OCI-LY7 (cell line): ENCODE data around the gene SCN1B. TPM values are rescaled to one million over a fixed set of nuclear protein-coding genes. Genes with fewer than 3 reads are reported as not detected.

Experiments
- BruUV-seq: library from RNA; stranded (reverse); fragments of 400-500 nt; replicated peaks from 2 replicates; lab custom pipeline; 2021; lab: Mats Ljungman, UMichigan
- CTCF ChIA-PET: fragments of 300-600 bp; sonication (Branson Sonifier 250); formaldehyde crosslinking; loops from one replicate; lab custom pipeline; 2022; ENCODE audit warnings: antibody characterized with exemption; ENCODE audit not compliant: unreplicated experiment; lab: Charles Lee
- POLR2A ChIA-PET: fragments of 300-600 bp; sonication (Branson Sonifier 250); formaldehyde crosslinking; loops from one replicate; lab custom pipeline; 2022; ENCODE audit warnings: antibody characterized with exemption; lab: Charles Lee
- DNase-seq: peaks from one replicate; pipeline ENCODE4 v3.0.0-alpha.2; 2015; ENCODE audit warnings: low spot score
- H2AFZ ChIP-seq: fragments of 200-600 bp; sonication (generic), shearing (Covaris generic); 2 replicates; pipeline ENCODE4 v1.6.1; 2014; ENCODE audit warnings: mild to moderate bottlenecking, antibody characterized with exemption, low read length, moderate library complexity
- H3K27ac ChIP-seq: fragments of 200-600 bp; sonication (generic); 2 replicates; pipeline ENCODE4 v1.5.1; 2014; ENCODE audit warnings: mixed run types, low read depth, mild to moderate bottlenecking, moderate library complexity, low read length, inconsistent platforms; ENCODE audit not compliant: poor library complexity, severe bottlenecking
- H3K36me3 ChIP-seq: fragments of 200-600 bp; sonication (generic); 2 replicates; pipeline ENCODE4 v1.6.1; 2014; ENCODE audit warnings: mild to moderate bottlenecking, antibody characterized with exemption, low read length, moderate library complexity, mixed read lengths; ENCODE audit not compliant: insufficient read depth
- H3K4me1 ChIP-seq: fragments of 200-600 bp; sonication (generic); 2 replicates; pipeline ENCODE4 v1.5.1; 2014; ENCODE audit warnings: mild to moderate bottlenecking, low read length; ENCODE audit not compliant: insufficient read depth, poor library complexity, severe bottlenecking
- H3K4me2 ChIP-seq: fragments of 200-600 bp; sonication (generic); 2 replicates; pipeline ENCODE4 v1.6.1; 2014; ENCODE audit warnings: mild to moderate bottlenecking, low read length
- H3K4me3 ChIP-seq: fragments of 200-600 bp; sonication (generic); 2 replicates; pipeline ENCODE4 v1.5.1; 2014; ENCODE audit warnings: mild to moderate bottlenecking, low read depth, low read length; ENCODE audit not compliant: poor library complexity, severe bottlenecking
- H3K79me2 ChIP-seq: fragments of 200-600 bp; sonication (generic); 2 replicates; pipeline ENCODE4 v1.6.1; 2016; ENCODE audit warnings: low read depth, mild to moderate bottlenecking, low read length, moderate library complexity, mixed read lengths; ENCODE audit not compliant: insufficient read depth
- H3K9me2 ChIP-seq: fragments of 200-600 bp; sonication (generic); 2 replicates; pipeline ENCODE4 v1.6.1; 2016; ENCODE audit warnings: mild to moderate bottlenecking, low read length, mixed read lengths; ENCODE audit not compliant: insufficient read depth
- H3K9me3 ChIP-seq: fragments of 200-600 bp; sonication (generic); 2 replicates; pipeline ENCODE4 v1.6.1; 2014; ENCODE audit warnings: mild to moderate bottlenecking, mixed run types, low read length, mixed read lengths
- H4K20me1 ChIP-seq: fragments of 200-600 bp; sonication (generic); 2 replicates; pipeline ENCODE4 v1.6.1; 2014; ENCODE audit warnings: mild to moderate bottlenecking, antibody characterized with exemption, low read length, moderate library complexity, mixed read lengths; ENCODE audit not compliant: insufficient read depth
- EZH2phosphoT487 ChIP-seq: fragments of 200-600 bp; sonication (generic); IDR thresholded peaks from 2 replicates; pipeline ENCODE4 v1.6.1; 2018; ENCODE audit warnings: low read depth, borderline replicate concordance, mild to moderate bottlenecking, mixed run types, antibody characterized with exemption, low read length, moderate library complexity, mixed read lengths
- intact Hi-C: fragments of 100-400 bp; cut with micrococcal nuclease; formaldehyde crosslinking; loops from one replicate; pipeline ENCODE4 v1.10.0; 2022; ENCODE audit not compliant: unreplicated experiment
- total RNA-seq, 2 experiments: library from RNA; depleted of rRNA in 1 of 2; stranded (reverse); fragments of >200 nt in 1 of 2; shearing (Covaris generic) in 1 of 2; gene quantifications; 2 replicates each; pipeline ENCODE4 v1.2.3, GENCODE V29; 2014 to 2022
- TF ChIP-seq, protein P1 (sequence below): fragments of 200-600 bp; sonication (generic); conservative IDR thresholded peaks from 2 replicates; pipeline ENCODE4 v1.5.1; 2014; ENCODE audit warnings: mild to moderate bottlenecking, antibody characterized with exemption, low read length, moderate library complexity, mixed read lengths

SCN1B gene
- total RNA-seq, 2 experiments from 2014 or later: 0.41 to 3.1 TPM

DNA sequence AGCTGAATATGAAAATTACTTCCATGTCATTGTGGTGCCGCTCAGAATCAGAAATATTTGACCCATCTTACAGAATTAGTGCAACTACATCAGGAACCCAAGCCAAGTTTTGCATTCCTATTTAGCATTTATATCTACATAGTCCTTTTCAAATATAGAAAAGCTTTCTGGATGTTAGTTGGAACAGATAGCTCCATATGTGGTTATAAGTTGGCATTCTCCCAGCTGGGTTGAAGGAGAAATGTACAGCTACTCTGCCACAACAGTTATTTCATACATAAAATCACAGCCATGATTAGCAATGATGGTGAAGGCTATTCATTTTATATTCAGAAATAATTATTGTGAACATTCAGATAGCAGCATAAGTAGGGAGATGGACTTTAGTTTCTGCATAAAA is 39.4 kb downstream of the SCN1B start:
- Histone ChIP-seq H3K36me3 (no peaks in the 10 kb centered on the region; the same call in 1 of the 2 replicates), H3K79me2 (no peaks in the 10 kb centered on the region), H4K20me1 (no peaks in the 10 kb centered on the region), H3K9me2 (no peaks in the 10 kb centered on the region), H3K9me3 (peaks cover 12% of the 10 kb centered on the region; the same call in 1 of the 2 replicates), H3K27ac (peak overlapping the region; percentile 39), H3K4me1 (peaks cover 40% of the 10 kb centered on the region), H3K4me3 (no peak overlapping the region), H3K4me2 (peak overlapping the region; percentile 35), H2AFZ (peak overlapping the region; percentile 66; the same call in 1 of the 2 replicates)
- no peak for DNase-seq
- TF ChIP-seq, protein P1, sequence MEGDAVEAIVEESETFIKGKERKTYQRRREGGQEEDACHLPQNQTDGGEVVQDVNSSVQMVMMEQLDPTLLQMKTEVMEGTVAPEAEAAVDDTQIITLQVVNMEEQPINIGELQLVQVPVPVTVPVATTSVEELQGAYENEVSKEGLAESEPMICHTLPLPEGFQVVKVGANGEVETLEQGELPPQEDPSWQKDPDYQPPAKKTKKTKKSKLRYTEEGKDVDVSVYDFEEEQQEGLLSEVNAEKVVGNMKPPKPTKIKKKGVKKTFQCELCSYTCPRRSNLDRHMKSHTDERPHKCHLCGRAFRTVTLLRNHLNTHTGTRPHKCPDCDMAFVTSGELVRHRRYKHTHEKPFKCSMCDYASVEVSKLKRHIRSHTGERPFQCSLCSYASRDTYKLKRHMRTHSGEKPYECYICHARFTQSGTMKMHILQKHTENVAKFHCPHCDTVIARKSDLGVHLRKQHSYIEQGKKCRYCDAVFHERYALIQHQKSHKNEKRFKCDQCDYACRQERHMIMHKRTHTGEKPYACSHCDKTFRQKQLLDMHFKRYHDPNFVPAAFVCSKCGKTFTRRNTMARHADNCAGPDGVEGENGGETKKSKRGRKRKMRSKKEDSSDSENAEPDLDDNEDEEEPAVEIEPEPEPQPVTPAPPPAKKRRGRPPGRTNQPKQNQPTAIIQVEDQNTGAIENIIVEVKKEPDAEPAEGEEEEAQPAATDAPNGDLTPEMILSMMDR: no peak
- TF ChIP-seq EZH2phosphoT487: no peak
- POLR2A ChIA-PET: interaction anchor here (0.7 to 2.4 kb wide), 10 partner anchors 10 to 67 kb away, joined by 3 to 33 read pairs (median 5); no protein-coding TSS in a partner anchor
- intact Hi-C loops: no loop called here
- CTCF ChIA-PET: interaction anchor here (0.6 to 1.0 kb wide), 4 partner anchors 16 to 71 kb away, joined by 3 to 8 read pairs (median 4); no protein-coding TSS in a partner anchor
- BruUV-seq: no TSS peak

DNA sequence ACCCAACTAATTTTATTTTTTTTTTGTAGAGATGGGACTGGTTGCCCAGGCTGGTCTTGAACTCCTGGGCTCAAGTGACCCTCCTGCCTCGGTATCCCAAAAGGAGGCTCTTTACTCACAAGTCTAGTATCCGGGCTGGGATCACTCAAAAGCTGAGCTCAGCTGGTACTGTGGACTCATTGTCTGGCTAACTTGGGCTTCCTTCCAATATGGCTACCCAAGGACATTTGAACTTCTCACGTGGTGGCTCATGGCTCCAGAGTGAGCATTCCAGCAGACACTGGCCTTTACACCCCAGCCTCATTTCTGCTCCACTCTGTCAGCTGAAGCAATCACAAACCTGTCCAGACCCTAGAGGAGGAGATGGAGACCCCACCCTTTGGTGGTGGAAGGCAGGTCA is 40.2 kb downstream of the SCN1B start:
- H3K4me1 ChIP-seq: peaks cover 40% of the 10 kb centered on the region
- TF ChIP-seq, protein P1: no peak
- TF ChIP-seq EZH2phosphoT487: no peak
- H3K9me2 ChIP-seq: no peaks in the 10 kb centered on the region
- no peak overlapping the region for H3K4me3 ChIP-seq
- no peak overlapping the region for H2AFZ ChIP-seq
- no peaks in the 10 kb centered on the region for H4K20me1 ChIP-seq
- no peak overlapping the region for H3K4me2 ChIP-seq
- DNase-seq: no peak
- H3K79me2 ChIP-seq: no peaks in the 10 kb centered on the region
- H3K27ac ChIP-seq: no peak overlapping the region
- H3K36me3 ChIP-seq: no peaks in the 10 kb centered on the region; the same call in 1 of the 2 replicates
- BruUV-seq: no TSS peak
- peaks cover 12% of the 10 kb centered on the region; the same call in 1 of the 2 replicates for H3K9me3 ChIP-seq
- intact Hi-C loops: no loop called here
- CTCF ChIA-PET: no interaction called here
- POLR2A ChIA-PET: interaction anchor here (0.6 to 2.4 kb wide), 9 partner anchors 11 to 66 kb away, joined by 3 to 33 read pairs (median 5); no protein-coding TSS in a partner anchor

DNA sequence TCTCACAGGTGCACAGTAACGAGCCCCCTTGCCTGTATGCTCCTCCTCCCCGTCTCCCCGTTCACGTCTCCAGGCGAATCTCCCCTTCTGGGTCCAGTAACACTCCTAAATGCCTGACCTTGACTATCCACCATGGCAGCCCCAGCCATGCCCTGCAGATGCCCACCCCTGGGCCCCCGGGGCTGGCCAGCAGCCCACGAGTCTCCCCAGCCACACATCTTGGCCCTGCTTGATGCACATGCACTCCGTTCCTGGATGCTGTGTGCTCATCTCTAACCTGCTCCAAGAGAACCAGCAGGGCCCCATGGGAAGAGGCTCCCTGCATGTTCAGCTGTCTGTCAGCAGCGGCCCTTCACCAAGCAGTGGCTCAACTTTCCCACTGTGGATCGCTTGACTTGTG is 43.2 kb downstream of the SCN1B start:
- no peak for TF ChIP-seq EZH2phosphoT487
- TF ChIP-seq, protein P1: no peak
- no TSS peak for BruUV-seq
- no peaks in the 10 kb centered on the region for H4K20me1 ChIP-seq
- no peak for DNase-seq
- no peak overlapping the region for H3K4me2 ChIP-seq
- H3K27ac ChIP-seq: no peak overlapping the region
- ChIA-PET POLR2A (interaction anchor here (0.7 kb wide), 1 partner anchor 11 kb away, joined by 3 read pairs; no protein-coding TSS in a partner anchor), CTCF (no interaction called here)
- intact Hi-C loops: no loop called here
- H2AFZ ChIP-seq: no peak overlapping the region
- peaks cover 12% of the 10 kb centered on the region; the same call in 1 of the 2 replicates for H3K9me3 ChIP-seq
- H3K4me1 ChIP-seq: peaks cover 22% of the 10 kb centered on the region
- H3K4me3 ChIP-seq: no peak overlapping the region
- no peaks in the 10 kb centered on the region; the same call in 1 of the 2 replicates for H3K36me3 ChIP-seq
- no peaks in the 10 kb centered on the region for H3K9me2 ChIP-seq
- H3K79me2 ChIP-seq: no peaks in the 10 kb centered on the region
